Activated CD4-positive, CD25-positive, alpha-beta regulatory T cell treated with anti-CD3 and anti-CD28 coated beads, Interleukin-2, amount 50 U/mL, for 16 hours (primary cell): ENCODE data around the gene SORCS2.
"Not testable (repeated sequence)": the region's sequence is repeated elsewhere in the genome, so short reads cannot be mapped to it uniquely, and the experiment has no call there.

Experiments
- DNase-seq: peaks from one replicate; pipeline ENCODE4 v3.0.0-alpha.2; 2020; ENCODE audit warnings: low read depth, low spot score

SORCS2 gene

GRCh38 chr4:7160439-7160838 is 31.9 kb upstream of the SORCS2 start:
- DNase-seq: no peak

GRCh38 chr4:7160951-7161440 is 31.3 kb upstream of the SORCS2 start:
- DNase-seq: no peak

- no peak for DNase-seq
Measured at GRCh38 chr4:7161721-7162214, 30.6 kb upstream of the SORCS2 start.

GRCh38 chr4:7165056-7165873 is 27.1 kb upstream of the SORCS2 start:
- not testable (repeated sequence) for DNase-seq

GRCh38 chr4:7165874-7166201 is 26.5 kb upstream of the SORCS2 start:
- DNase-seq: no peak

GRCh38 chr4:7166237-7166636 is 26.1 kb upstream of the SORCS2 start:
- no peak for DNase-seq

GRCh38 chr4:7166981-7167700 is 25.2 kb upstream of the SORCS2 start:
- no peak for DNase-seq

- DNase-seq: no peak
Measured at GRCh38 chr4:7167706-7168105, 24.6 kb upstream of the SORCS2 start.

GRCh38 chr4:7168106-7168505 is 24.2 kb upstream of the SORCS2 start:
- DNase-seq: no peak

- no peak for DNase-seq
Measured at GRCh38 chr4:7169134-7169533, 23.2 kb upstream of the SORCS2 start.

GRCh38 chr4:7170012-7170411 is 22.3 kb upstream of the SORCS2 start:
- DNase-seq: no peak

- no peak for DNase-seq
Measured at GRCh38 chr4:7171191-7171900, 21.0 kb upstream of the SORCS2 start.

- no peak for DNase-seq
Measured at GRCh38 chr4:7172508-7172907, 19.8 kb upstream of the SORCS2 start.

- no peak for DNase-seq
Measured at GRCh38 chr4:7172946-7173345, 19.4 kb upstream of the SORCS2 start.

GRCh38 chr4:7173841-7174449 is 18.4 kb upstream of the SORCS2 start:
- DNase-seq: no peak

GRCh38 chr4:7179158-7179557 is 13.2 kb upstream of the SORCS2 start:
- no peak for DNase-seq

- DNase-seq: no peak
Measured at GRCh38 chr4:7180938-7181337, 11.4 kb upstream of the SORCS2 start.

- DNase-seq: no peak
Measured at GRCh38 chr4:7182616-7183015, 9.7 kb upstream of the SORCS2 start.

- no peak for DNase-seq
Measured at GRCh38 chr4:7183161-7183560, 9.2 kb upstream of the SORCS2 start.

- no peak for DNase-seq
Measured at GRCh38 chr4:7183780-7184460, 8.4 kb upstream of the SORCS2 start.

GRCh38 chr4:7185487-7186030 is 6.8 kb upstream of the SORCS2 start:
- DNase-seq: no peak
